ENCODE results near the gene LOXL3.

GRCh38 chr2:74550231-74550630, 3.5 kb downstream of the LOXL3 start:
- TF ChIP-seq CTCF (IDR thresholded peaks at IDR 0.05) (no peak), POLR2A (IDR thresholded peaks at IDR 0.05) (no peak)

Data from adrenal gland (tissue), 5 donors.